Activated CD8-positive, alpha-beta T cell treated with anti-CD3 and anti-CD28 coated beads for 36 hours (primary cell): ENCODE measurements around the gene NEK4. TPM values are rescaled to one million over a fixed set of nuclear protein-coding genes. Genes with fewer than 3 reads are reported as not detected.
A peak's percentile ranks its signal among the peaks of the same experiment; 100 is the strongest.
"Not testable (repeated sequence)": the region's sequence is repeated elsewhere in the genome, so short reads cannot be mapped to it uniquely, and the experiment has no call there.

Experiments
- ATAC-seq: fragments of 200-7000 bp; cut with Tn5 transposase; one replicate; pipeline ENCODE4 v1.10.0; 2021; ENCODE audit warnings: mild to moderate bottlenecking, moderate library complexity
- CTCF ChIA-PET: fragments of 350-600 bp; sonication (Branson Sonifier 250); formaldehyde crosslinking; loops from one replicate; lab custom pipeline; 2021; ENCODE audit warnings: antibody characterized with exemption; lab: Charles Lee
- POLR2A ChIA-PET: fragments of 350-600 bp; sonication (Branson Sonifier 250); formaldehyde crosslinking; loops from one replicate; lab custom pipeline; 2021; ENCODE audit warnings: antibody characterized with exemption; lab: Charles Lee
- DNase-seq: peaks from one replicate; pipeline ENCODE4 v3.0.0-alpha.2; 2020
- H3K27ac Mint-ChIP-seq: one replicate; pipeline ENCODE4 v1.8.0; 2021; ENCODE audit warnings: mild to moderate bottlenecking, mixed read lengths
- H3K27me3 Mint-ChIP-seq: one replicate; pipeline ENCODE4 v1.8.0; 2021; ENCODE audit warnings: mixed read lengths
- H3K36me3 Mint-ChIP-seq: one replicate; pipeline ENCODE4 v1.8.0; 2021; ENCODE audit warnings: low read depth, mixed read lengths
- H3K4me1 Mint-ChIP-seq: one replicate; pipeline ENCODE4 v1.8.0; 2021; ENCODE audit warnings: low read depth, mixed read lengths
- H3K4me3 Mint-ChIP-seq: one replicate; pipeline ENCODE4 v1.8.0; 2021; ENCODE audit warnings: mild to moderate bottlenecking, moderate library complexity, mixed read lengths
- H3K9me3 Mint-ChIP-seq: one replicate; pipeline ENCODE4 v1.8.0; 2021; ENCODE audit warnings: mixed read lengths
- CTCF ChIP-seq: fragments of 200-600 bp; IDR thresholded peaks from one replicate; pipeline ENCODE4 v1.8.0; 2022; ENCODE audit warnings: antibody characterized with exemption, mild to moderate bottlenecking
- intact Hi-C: fragments of 100-400 bp; cut with micrococcal nuclease; formaldehyde crosslinking; loops from one replicate; pipeline ENCODE4 v1.10.0; 2022
- total RNA-seq, 2 experiments: library from RNA; stranded (reverse); gene quantifications; one replicate each; pipeline ENCODE4 v1.2.3, GENCODE V29; 2021

NEK4 gene
- total RNA-seq, 2 experiments from 2014 or later: 16.2 to 18.4 TPM

- DNase-seq (no peak), ATAC-seq (no peak)
- POLR2A ChIA-PET: no interaction called here
- H3K9me3 Mint-ChIP-seq: no peaks in the 10 kb centered on the region
- H3K27ac Mint-ChIP-seq: peak overlapping the region; percentile 79
- CTCF ChIA-PET: interaction anchor here (1.0 to 1.5 kb wide), 2 partner anchors 14 to 21 kb away, joined by 3 read pairs; no protein-coding TSS in a partner anchor
- H3K4me1 Mint-ChIP-seq: peaks cover 38% of the 10 kb centered on the region
- H3K4me3 Mint-ChIP-seq: no peak overlapping the region
- intact Hi-C loops: no loop called here
- TF ChIP-seq CTCF: no peak
- no peaks in the 10 kb centered on the region for H3K27me3 Mint-ChIP-seq
- H3K36me3 Mint-ChIP-seq: peaks cover 48% of the 10 kb centered on the region
Observed at GRCh38 chr3:52679199-52679538, 91.6 kb downstream of the NEK4 start.

- Mint-ChIP-seq H3K27ac (peak overlapping the region; percentile 79), H3K36me3 (peaks cover 48% of the 10 kb centered on the region), H3K4me1 (peaks cover 32% of the 10 kb centered on the region), H3K4me3 (no peak overlapping the region), H3K27me3 (no peaks in the 10 kb centered on the region), H3K9me3 (no peaks in the 10 kb centered on the region)
- intact Hi-C loops: no loop called here
- DNase-seq (no peak), ATAC-seq (no peak)
- ChIA-PET POLR2A (interaction anchor here (0.5 to 1.1 kb wide), 2 partner anchors 9 to 70 kb away, joined by 3 to 4 read pairs; no protein-coding TSS in a partner anchor), CTCF (interaction anchor here (1.0 to 1.5 kb wide), 2 partner anchors 14 to 21 kb away, joined by 3 read pairs; no protein-coding TSS in a partner anchor)
- no peak for TF ChIP-seq CTCF
Observed at GRCh38 chr3:52678265-52679198, 92.2 kb downstream of the NEK4 start.

GRCh38 chr3:52676201-52676600, 94.5 kb downstream of the NEK4 start:
- intact Hi-C loops, ATAC-seq, CTCF ChIA-PET, H3K27ac Mint-ChIP-seq, DNase-seq, H3K4me3 Mint-ChIP-seq, H3K27me3 Mint-ChIP-seq, H3K9me3 Mint-ChIP-seq: not testable (repeated sequence)
- peaks cover 52% of the 10 kb centered on the region for H3K36me3 Mint-ChIP-seq
- POLR2A ChIA-PET: interaction anchor here (0.7 kb wide), 1 partner anchor 11 kb away, joined by 3 read pairs; no protein-coding TSS in a partner anchor
- H3K4me1 Mint-ChIP-seq: peaks cover 28% of the 10 kb centered on the region

GRCh38 chr3:52671676-52672075, 99.1 kb downstream of the NEK4 start:
- CTCF ChIA-PET: no interaction called here

More at GRCh38 chr3:52671676-52672075, 99.1 kb downstream of the NEK4 start:
- H3K36me3 Mint-ChIP-seq: peaks cover 47% of the 10 kb centered on the region
- H3K4me3 Mint-ChIP-seq: no peak overlapping the region
- ATAC-seq: no peak
- intact Hi-C loops: no loop called here
- DNase-seq: no peak
- POLR2A ChIA-PET: interaction anchor here (0.6 to 1.5 kb wide), 3 partner anchors 10 to 99 kb away, joined by 3 to 4 read pairs (median 3); no protein-coding TSS in a partner anchor
- H3K27ac Mint-ChIP-seq: peak overlapping the region; percentile 82
- H3K4me1 Mint-ChIP-seq: peaks cover 29% of the 10 kb centered on the region
- no peaks in the 10 kb centered on the region for H3K27me3 Mint-ChIP-seq
- no peaks in the 10 kb centered on the region for H3K9me3 Mint-ChIP-seq
- TF ChIP-seq CTCF: no peak
